ENCODE results near the gene PDXP. TPM values are rescaled to one million over a fixed set of nuclear protein-coding genes. Genes with fewer than 3 reads are reported as not detected.

PDXP gene
- total RNA-seq, 4 donors from 2014 or later: 2.4 to 4.1 (median 2.5) TPM

- no peak for TF ChIP-seq CTCF (IDR thresholded peaks at IDR 0.05; ENCODE audit: low read depth)
Observed at GRCh38 chr22:37686002-37686982, 27.8 kb downstream of the PDXP start, which contains the start of gene NOL12. Gene NOL12, plus strand, starts transcription at chr22:37686343. Its CDS starts 50 bp downstream, at chr22:37686393.

GRCh38 chr22:37690407-37690806 lies 31.9 kb downstream of the PDXP start:
- TF ChIP-seq CTCF (IDR thresholded peaks at IDR 0.05; ENCODE audit: low read depth): no peak

GRCh38 chr22:37690901-37691504 lies 32.5 kb downstream of the PDXP start:
- no peak for TF ChIP-seq CTCF (IDR thresholded peaks at IDR 0.05; ENCODE audit: low read depth)

GRCh38 chr22:37692627-37693285 lies 34.2 kb downstream of the PDXP start:
- TF ChIP-seq CTCF (IDR thresholded peaks at IDR 0.05; ENCODE audit: low read depth): no peak

- TF ChIP-seq CTCF (IDR thresholded peaks at IDR 0.05; ENCODE audit: low read depth): no peak
Observed at GRCh38 chr22:37696657-37697537, 38.4 kb downstream of the PDXP start, which contains the start of gene TRIOBP. Gene TRIOBP, plus strand, starts transcription at chr22:37697048. Its CDS starts 4,318 bp downstream, at chr22:37701366.

GRCh38 chr22:37697538-37697835 lies 39.0 kb downstream of the PDXP start:
- TF ChIP-seq CTCF (IDR thresholded peaks at IDR 0.05; ENCODE audit: low read depth): no peak
